CD14-positive monocyte (primary cell): ENCODE results near the gene SIDT2. TPM values are rescaled to one million over a fixed set of nuclear protein-coding genes. Genes with fewer than 3 reads are reported as not detected.

Experiments
- DNase-seq, 3 donors: peaks; one replicate each; pipeline ENCODE4 v3.0.0-alpha.2; 2011 to 2022
- H2AFZ ChIP-seq: 2 replicates; pipeline ENCODE4 v1.6.0; 2012; ENCODE audit warnings: mild to moderate bottlenecking, low read depth, low read length, inconsistent platforms; ENCODE audit not compliant: insufficient read depth, poor library complexity, severe bottlenecking
- H3K27ac ChIP-seq, 2 donors: 1 replicate in 1 of 2; 2 replicates in 1 of 2; pipeline ENCODE4 v1.5.1; 2012 to 2013; ENCODE audit warnings: low read length in 2 of 2, control low read depth in 1 of 2, inconsistent platforms in 1 of 2, low read depth in 1 of 2, mild to moderate bottlenecking in 1 of 2
- H3K27me3 ChIP-seq, 2 donors: one replicate each; pipeline versions ENCODE4 v1.6.0 to v1.6.1; 2011 to 2013; ENCODE audit warnings: low read length in 2 of 2; ENCODE audit not compliant: control insufficient read depth in 2 of 2, insufficient read depth in 2 of 2
- H3K36me3 ChIP-seq, 2 donors: replicated peaks in 1 of 2; 1 replicate in 1 of 2; 2 replicates in 1 of 2; pipeline versions ENCODE4 v1.5.1 to v1.6.1; 2012 to 2013; ENCODE audit warnings: low read length in 2 of 2, control low read depth in 1 of 2, inconsistent platforms in 1 of 2, mild to moderate bottlenecking in 1 of 2; ENCODE audit not compliant: insufficient read depth in 2 of 2, control insufficient read depth in 1 of 2
- H3K4me1 ChIP-seq, 2 donors: 1 replicate in 1 of 2; 2 replicates in 1 of 2; pipeline versions ENCODE4 v1.5.1 to v1.6.1; 2012 to 2013; ENCODE audit warnings: low read length in 2 of 2, control low read depth in 1 of 2, inconsistent platforms in 1 of 2, mild to moderate bottlenecking in 1 of 2, moderate library complexity in 1 of 2; ENCODE audit not compliant: insufficient read depth in 2 of 2, control insufficient read depth in 1 of 2
- H3K4me2 ChIP-seq: replicated peaks from 2 replicates; pipeline ENCODE3; 2012; ENCODE audit warnings: low read length, moderate library complexity, mild to moderate bottlenecking; ENCODE audit not compliant: poor library complexity, severe bottlenecking; ENCODE audit errors: extremely low read depth
- H3K4me3 ChIP-seq, 3 experiments: fragments of 200-600 bp in 1 of 3; sonication (generic) in 1 of 3; replicated peaks in 1 of 3; 1 replicate in 2 of 3; 2 replicates in 1 of 3; pipeline ENCODE4 v1.5.1; 2011 to 2013; ENCODE audit warnings: low read length in 3 of 3, mild to moderate bottlenecking in 3 of 3, control low read depth in 2 of 3, low read depth in 2 of 3, inconsistent platforms in 1 of 3, moderate library complexity in 1 of 3
- H3K79me2 ChIP-seq: 2 replicates; pipeline ENCODE4 v1.6.0; 2012; ENCODE audit warnings: mild to moderate bottlenecking, control low read depth, inconsistent platforms, low read length, moderate library complexity; ENCODE audit not compliant: insufficient read depth
- H3K9ac ChIP-seq: 2 replicates; pipeline ENCODE4 v1.6.0; 2017; ENCODE audit warnings: low read length, mild to moderate bottlenecking; ENCODE audit not compliant: insufficient read depth, poor library complexity, severe bottlenecking
- H3K9me3 ChIP-seq, 2 donors: replicated peaks in 1 of 2; 1 replicate in 1 of 2; 2 replicates in 1 of 2; pipeline versions ENCODE4 v1.5.1 to v1.6.1; 2012 to 2013; ENCODE audit warnings: low read length in 2 of 2, control low read depth in 1 of 2; ENCODE audit not compliant: control insufficient read depth in 1 of 2, insufficient read depth in 1 of 2
- H4K20me1 ChIP-seq: 2 replicates; pipeline ENCODE4 v1.6.0; 2012; ENCODE audit warnings: mild to moderate bottlenecking, low read length, control low read depth, moderate library complexity; ENCODE audit not compliant: insufficient read depth
- H3K27ac Mint-ChIP-seq, 7 donors: one replicate each; pipeline ENCODE4 v1.8.0; 2020; ENCODE audit warnings: mild to moderate bottlenecking in 7 of 7, mixed read lengths in 7 of 7, moderate library complexity in 6 of 7, inconsistent platforms in 2 of 7
- H3K27me3 Mint-ChIP-seq, 3 donors: one replicate each; pipeline ENCODE4 v1.8.0; 2021 to 2022; ENCODE audit warnings: low read depth in 3 of 3, mild to moderate bottlenecking in 3 of 3, mixed read lengths in 3 of 3, moderate library complexity in 3 of 3, inconsistent platforms in 1 of 3
- H3K36me3 Mint-ChIP-seq, 2 donors: one replicate each; pipeline ENCODE4 v1.8.0; 2020; ENCODE audit warnings: mixed read lengths in 2 of 2, inconsistent platforms in 1 of 2, mild to moderate bottlenecking in 1 of 2
- H3K4me1 Mint-ChIP-seq: one replicate; pipeline ENCODE4 v1.8.0; 2020; ENCODE audit warnings: mild to moderate bottlenecking, mixed read lengths
- H3K4me3 Mint-ChIP-seq, 2 donors: one replicate each; pipeline ENCODE4 v1.8.0; 2020; ENCODE audit warnings: mild to moderate bottlenecking in 2 of 2, mixed read lengths in 2 of 2, moderate library complexity in 1 of 2
- H3K9me3 Mint-ChIP-seq, 7 donors: one replicate each; pipeline ENCODE4 v1.8.0; 2020 to 2022; ENCODE audit warnings: mixed read lengths in 7 of 7, mild to moderate bottlenecking in 6 of 7, moderate library complexity in 6 of 7, inconsistent platforms in 2 of 7
- CTCF ChIP-seq: fragments of 200-600 bp; IDR thresholded peaks from one replicate; pipeline ENCODE4 v1.8.0; 2022; ENCODE audit warnings: antibody characterized with exemption, mild to moderate bottlenecking
- WGBS: methylation state at CpG from one replicate; pipeline ENCODE4 v1.1.5; 2013; ENCODE audit warnings: missing lambda C conversion rate; ENCODE audit not compliant: insufficient coverage; 5-methylcytosine and 5-hydroxymethylcytosine counted together
- intact Hi-C, 2 donors: fragments of 100-400 bp; cut with micrococcal nuclease; formaldehyde crosslinking; loops; one replicate each; pipeline versions ENCODE4 v1.15.0 to v1.15.1; 2023
- polyA plus RNA-seq, 3 donors: library from polyadenylated mRNA; depleted of rRNA in 1 of 3; unstranded in 2 of 3; stranded (reverse) in 1 of 3; fragments of 300-500 nt in 2 of 3; fragments of >200 nt in 1 of 3; fragmentation: Illumina TruSeq in 2 of 3; gene quantifications; 1 replicate in 2 of 3; 2 replicates in 1 of 3; pipeline ENCODE4 v1.2.3, GENCODE V29; 2012 to 2021

Gene SIDT2
- polyA plus RNA-seq, 3 donors = 21.8 to 177 (median 41.8) TPM

- DNase-seq = peak in 1 of 3 donors; percentile 47
- peaks cover 0 to 2% (median 1%) of the 10 kb centered on the region in 3 donors for H3K27me3 Mint-ChIP-seq
- H3K27ac Mint-ChIP-seq = peak overlapping the region; percentile 86 to 97 (median 93)
- Histone ChIP-seq H3K4me2 (peak overlapping the region; percentile 69), H3K9ac (no peak overlapping the region), H3K4me3 (peak overlapping the region in 1 of 3 experiments; percentile 69), H3K4me1 (peaks cover 60 to 65% of the 10 kb centered on the region in 2 donors), H3K9me3 (no peaks in the 10 kb centered on the region), H3K27ac (peak overlapping the region; percentile 85 to 90), H4K20me1 (no peaks in the 10 kb centered on the region), H2AFZ (no peak overlapping the region), H3K27me3 (no peaks in the 10 kb centered on the region), H3K79me2 (peaks cover 18% of the 10 kb centered on the region), H3K36me3 (peaks cover 55 to 56% of the 10 kb centered on the region in 2 donors)
- TF ChIP-seq CTCF = no peak
- peaks cover 59% of the 10 kb centered on the region for H3K4me1 Mint-ChIP-seq
- WGBS = 77% methylated on average over 14 of the region's 20 CpGs
- peaks cover 67 to 91% of the 10 kb centered on the region in 2 donors for H3K36me3 Mint-ChIP-seq
- intact Hi-C loops = no loop called here
- H3K4me3 Mint-ChIP-seq = peak overlapping the region in 1 of 2 donors; percentile 26
- no peaks in the 10 kb centered on the region for H3K9me3 Mint-ChIP-seq
These were observed 10.1 kb downstream of the SIDT2 start for GRCh38 chr11:117188620-117189081.

- 42% methylated on average over 13 of the region's 22 CpGs for WGBS
- peaks cover 18% of the 10 kb centered on the region for H3K79me2 ChIP-seq
- Mint-ChIP-seq H3K36me3 (peaks cover 67 to 91% of the 10 kb centered on the region in 2 donors), H3K9me3 (no peaks in the 10 kb centered on the region), H3K27ac (peak overlapping the region; percentile 86 to 97 (median 93)), H3K27me3 (peaks cover 0 to 2% (median 1%) of the 10 kb centered on the region in 3 donors), H3K4me3 (peak overlapping the region in 1 of 2 donors; percentile 48), H3K4me1 (peaks cover 61% of the 10 kb centered on the region)
- no peak for TF ChIP-seq CTCF
- intact Hi-C loops = no loop called here
- no peaks in the 10 kb centered on the region for H4K20me1 ChIP-seq
- H2AFZ ChIP-seq = peak overlapping the region; percentile 66
- H3K9me3 ChIP-seq = no peaks in the 10 kb centered on the region
- H3K9ac ChIP-seq = peak overlapping the region; percentile 55
- H3K36me3 ChIP-seq = peaks cover 56 to 57% of the 10 kb centered on the region in 2 donors
- peak overlapping the region; percentile 85 to 90 for H3K27ac ChIP-seq
- H3K4me2 ChIP-seq = peak overlapping the region; percentile 69
- H3K4me3 ChIP-seq = peak overlapping the region in 1 of 3 experiments; percentile 69
- peaks cover 62 to 67% of the 10 kb centered on the region in 2 donors for H3K4me1 ChIP-seq
- no peaks in the 10 kb centered on the region for H3K27me3 ChIP-seq
- DNase-seq = peak; percentile 91 to 95 (median 91)
These were observed 10.8 kb downstream of the SIDT2 start for GRCh38 chr11:117189191-117189940.
